Activated CD4-positive, alpha-beta T cell treated with anti-CD3 and anti-CD28 coated beads, Interleukin-2, Interleukin-4, amounts not matched to agents 100 ng/mL and 50 ng/mL, durations not matched to agents 16 hours and 8 hours (primary cell): ENCODE measurements around the gene MCM5.
A peak's percentile ranks its signal among the peaks of the same experiment; 100 is the strongest.
"Not testable (repeated sequence)": the region's sequence is repeated elsewhere in the genome, so short reads cannot be mapped to it uniquely, and the experiment has no call there.

ENCODE experiments used
- DNase-seq: peaks from one replicate; pipeline ENCODE4 v3.0.0-alpha.2; 2020; ENCODE audit warnings: low spot score

MCM5 gene

GRCh38 chr22:35379146-35379993 is 20.6 kb upstream of the MCM5 start:
- DNase-seq = no peak

DNA sequence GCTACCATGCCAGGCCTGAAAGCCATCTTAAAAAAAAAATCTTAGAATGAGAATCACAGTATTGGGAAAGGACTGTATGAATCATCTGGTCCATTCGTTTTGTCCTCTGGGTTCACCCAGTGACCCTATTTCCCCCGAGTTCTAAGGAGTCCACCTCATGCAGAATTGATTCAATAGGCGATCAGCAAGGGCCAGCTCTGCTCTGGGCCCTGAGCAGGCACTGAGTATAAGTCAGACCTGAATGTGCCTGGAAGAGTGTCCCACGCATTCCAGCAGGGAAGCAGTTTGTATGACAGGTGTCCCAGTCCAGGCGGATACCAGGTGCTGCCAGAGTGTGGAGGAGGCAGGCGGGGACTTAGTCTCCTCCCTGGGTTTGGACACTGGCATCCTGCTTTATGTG is 19.9 kb upstream of the MCM5 start:
- DNase-seq = no peak

- peak; percentile 64 for DNase-seq
These were observed 19.2 kb upstream of the MCM5 start, which contains the start of gene HMOX1 for GRCh38 chr22:35380537-35381423. HMOX1 (plus strand) TSS chr22:35381096; CDS start chr22:35381174, 78 bp downstream.

DNA sequence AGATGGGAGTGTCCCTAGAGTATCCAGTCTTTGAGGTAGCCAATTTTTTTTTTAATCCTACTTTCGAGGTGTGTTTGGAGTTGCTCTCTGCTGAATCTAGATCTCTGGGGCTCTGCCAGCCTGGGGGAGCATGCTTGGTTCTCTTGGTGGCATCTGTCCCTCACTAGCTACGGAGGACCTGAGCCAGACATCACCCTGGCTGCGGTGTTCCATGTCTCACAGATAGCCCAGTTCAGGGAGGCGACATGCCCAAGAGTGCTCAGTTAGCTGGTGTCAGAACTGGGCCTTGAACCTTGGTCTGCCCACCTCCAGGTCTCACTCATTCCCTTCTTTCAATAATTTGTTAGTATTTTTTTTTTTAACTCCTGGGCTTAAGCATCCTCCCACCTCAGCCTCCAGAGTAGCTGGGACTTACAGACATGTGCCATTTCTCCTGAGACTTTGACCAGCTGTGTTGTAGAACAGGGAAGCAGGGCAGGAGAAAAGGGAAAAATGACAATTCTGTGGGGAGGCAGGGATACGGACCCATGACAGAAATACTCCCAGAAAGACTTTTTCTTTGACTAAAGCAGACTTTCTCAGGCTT is 18.4 kb upstream of the MCM5 start:
- DNase-seq = no peak

DNA sequence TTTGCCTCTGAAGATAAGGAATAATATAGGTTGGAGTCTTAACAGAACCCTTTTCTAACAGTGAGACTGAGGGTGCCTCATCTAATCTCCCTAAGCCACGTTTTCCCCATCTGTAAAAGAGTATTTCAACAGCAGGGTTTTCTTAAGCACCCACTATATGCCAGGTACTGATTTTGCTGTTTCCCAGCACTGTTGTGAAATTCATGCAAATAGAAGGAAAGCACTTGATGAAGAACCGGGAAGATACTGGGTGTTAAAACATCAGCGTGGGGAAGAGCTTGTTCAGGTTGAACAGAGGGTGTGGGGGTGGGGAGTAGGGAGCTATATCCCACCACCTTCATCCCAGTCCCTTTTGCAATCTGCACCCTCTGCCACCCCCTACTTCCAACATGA is 16.3 kb upstream of the MCM5 start:
- no peak for DNase-seq

DNA sequence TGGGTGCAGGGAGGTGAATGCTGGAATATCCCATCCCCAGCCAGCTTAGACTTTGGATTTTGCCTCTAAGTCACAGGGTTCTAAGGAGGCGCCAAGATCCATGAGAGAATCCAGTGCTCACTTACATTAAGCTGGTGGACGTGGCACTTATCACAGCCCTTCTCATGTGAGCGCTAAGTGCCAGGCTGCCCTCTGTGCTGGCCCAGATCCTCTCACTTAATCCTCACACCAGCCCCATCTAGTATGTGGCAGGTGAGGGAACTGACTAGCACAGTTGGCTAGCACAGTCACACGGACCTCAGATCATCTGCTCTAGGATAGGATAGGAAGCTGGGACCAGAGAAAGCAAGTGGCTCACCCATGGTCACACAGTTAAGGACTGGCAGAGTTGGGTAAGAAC is 15.4 kb upstream of the MCM5 start:
- no peak for DNase-seq

DNA sequence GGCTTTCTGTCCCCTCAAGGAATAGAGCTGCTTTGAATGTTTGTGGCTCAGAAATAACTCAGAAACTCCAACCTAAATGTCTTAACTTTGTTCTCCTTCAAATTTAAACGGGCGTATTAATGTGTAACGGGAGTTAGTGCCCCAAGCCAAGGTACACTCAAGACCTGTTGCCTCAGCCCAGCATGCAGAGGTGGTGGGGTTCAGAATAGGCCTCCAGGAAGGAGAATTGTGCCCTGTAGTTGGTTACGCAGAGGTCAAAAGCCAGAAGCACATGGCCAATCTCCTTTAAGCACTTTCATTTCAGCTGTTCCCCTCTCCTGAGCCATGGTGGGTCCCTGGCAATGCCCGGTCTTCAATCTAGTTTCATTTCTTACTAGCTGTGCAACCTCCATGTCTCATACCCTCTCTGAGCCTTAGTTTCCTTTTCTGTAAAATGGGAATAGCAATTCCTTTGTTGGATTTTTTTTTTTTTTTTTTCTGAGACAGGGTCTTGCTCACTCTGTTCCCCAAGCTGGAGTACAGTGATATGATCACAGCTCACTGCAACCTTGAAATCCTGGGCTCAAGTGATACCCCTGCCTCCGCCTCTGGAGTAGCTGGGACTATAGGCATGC is 14.9 kb upstream of the MCM5 start:
- no peak for DNase-seq

GRCh38 chr22:35386670-35387288 is 13.2 kb upstream of the MCM5 start:
- no peak for DNase-seq

GRCh38 chr22:35390933-35391332 is 9.0 kb upstream of the MCM5 start:
- no peak for DNase-seq

- DNase-seq = no peak
These were observed 7.6 kb upstream of the MCM5 start for GRCh38 chr22:35392357-35392756.

GRCh38 chr22:35393116-35394010 is 6.6 kb upstream of the MCM5 start:
- no peak for DNase-seq

DNA sequence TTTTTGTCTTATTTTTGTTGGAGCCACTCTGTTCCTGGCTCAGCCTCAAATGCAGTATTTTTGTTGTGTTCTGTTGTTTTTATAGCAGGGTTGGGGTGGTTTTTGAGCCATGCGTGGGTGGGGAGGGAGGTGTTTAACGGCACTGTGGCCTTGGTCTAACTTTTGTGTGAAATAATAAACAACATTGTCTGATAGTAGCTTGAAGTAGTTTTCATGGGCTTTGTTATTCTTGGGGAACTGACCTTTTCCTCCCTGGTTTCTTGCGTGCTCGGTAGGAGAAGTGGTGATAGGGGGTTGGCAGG is 6.0 kb upstream of the MCM5 start:
- no peak for DNase-seq

DNA sequence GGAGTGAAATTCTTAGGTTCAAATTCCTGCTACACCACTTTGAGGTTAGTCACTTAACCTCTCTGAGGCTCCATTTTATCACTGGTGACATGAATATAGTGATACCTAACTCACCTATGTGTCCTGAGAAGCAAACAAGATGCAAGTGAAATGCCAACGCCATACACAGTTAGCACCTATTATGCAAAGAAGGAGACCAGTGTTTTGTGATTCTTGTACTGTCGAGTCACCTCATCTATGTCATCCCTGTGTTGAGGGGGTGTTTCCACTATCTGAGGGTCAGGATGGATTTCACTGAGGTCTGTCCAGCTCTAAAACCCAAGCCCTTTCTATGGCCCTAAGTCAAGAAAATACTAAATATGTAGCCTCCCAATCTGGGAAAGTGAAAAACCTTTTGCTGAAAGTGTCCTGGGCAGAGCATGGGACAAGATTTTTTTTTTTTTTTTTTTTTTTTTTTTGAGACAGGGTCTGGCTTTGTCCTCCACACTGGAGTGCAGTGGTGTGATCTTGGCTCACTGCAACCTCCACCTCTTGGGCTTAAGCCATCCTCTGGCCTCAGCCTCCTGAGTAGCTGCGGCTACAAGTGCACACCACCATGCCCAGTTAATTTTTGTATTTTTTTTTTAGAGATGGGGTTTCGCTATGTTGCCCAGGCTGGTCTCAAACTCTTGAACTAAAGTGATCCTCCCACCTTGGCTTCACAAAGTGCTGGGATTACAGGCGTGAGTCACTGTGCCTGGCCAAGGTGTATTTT is 5.0 kb upstream of the MCM5 start:
- DNase-seq = no peak

- DNase-seq = not testable (repeated sequence)
These were observed 3.3 kb upstream of the MCM5 start for GRCh38 chr22:35396622-35397021.

GRCh38 chr22:35397095-35397904 is 2.6 kb upstream of the MCM5 start:
- DNase-seq = no peak

DNA sequence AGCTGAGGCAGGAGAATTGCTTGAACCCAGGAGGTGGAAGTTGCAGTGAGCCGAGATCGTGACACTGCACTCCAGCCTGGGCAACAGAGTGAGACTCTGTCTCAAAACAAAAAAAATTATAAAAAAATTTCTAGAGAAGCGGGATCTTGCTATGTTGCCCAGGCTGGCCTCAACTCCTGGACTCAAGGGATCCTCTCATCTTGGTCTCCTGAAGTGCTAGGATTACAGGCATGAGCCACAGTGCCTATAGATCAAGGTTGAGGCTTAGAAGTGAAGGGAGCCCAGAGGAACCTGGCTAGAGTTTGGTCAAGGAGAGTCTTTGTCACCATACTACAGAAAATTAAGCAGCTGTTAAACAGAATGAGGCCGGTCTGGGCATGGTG is 1.4 kb upstream of the MCM5 start:
- no peak for DNase-seq

DNA sequence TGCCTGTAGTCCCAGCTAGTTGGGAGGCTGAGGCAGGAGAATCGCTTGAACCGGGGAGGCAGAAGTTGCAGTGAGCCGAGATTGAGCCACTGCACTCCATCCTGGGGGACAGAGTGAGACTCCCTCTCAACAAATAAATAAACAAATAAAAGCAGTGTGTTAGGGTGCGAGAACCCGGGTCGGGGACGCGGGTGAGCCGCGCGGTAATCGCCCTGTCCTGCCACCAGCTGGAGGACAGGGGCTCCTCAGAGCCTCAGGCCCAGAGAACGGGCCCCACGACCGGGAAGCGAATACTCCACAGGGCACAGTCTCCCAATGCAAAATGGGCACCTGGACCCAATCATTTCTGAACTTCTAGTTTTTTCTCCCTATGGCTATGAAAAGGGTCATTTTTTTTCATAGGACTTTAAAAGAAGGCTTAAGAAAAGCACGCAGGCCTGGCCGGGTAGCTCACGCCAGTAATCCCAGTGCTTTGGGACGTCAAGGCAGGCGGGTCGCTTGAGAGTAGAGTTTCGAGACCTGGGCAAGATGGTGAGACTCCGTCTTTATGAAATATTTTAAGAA is 744 bp upstream of the MCM5 start:
- no peak for DNase-seq

- DNase-seq = peak; percentile 21
These were observed 506 bp downstream of the MCM5 start for GRCh38 chr22:35400501-35400790.

- no peak for DNase-seq
These were observed 1.9 kb downstream of the MCM5 start for GRCh38 chr22:35401863-35402262.
